ENCODE results near the gene APLNR. TPM values are rescaled to one million over a fixed set of nuclear protein-coding genes. Genes with fewer than 3 reads are reported as not detected.

APLNR gene
- total RNA-seq, 1 experiment from 2014 or later, result not detected

- RAD21 ChIA-PET (ENCODE audit: low non-redundant PET in 1 of 2, low total read pairs in 2 of 2, uncharacterized antibody in 2 of 2, unreplicated experiment in 2 of 2), result no interaction called here
- no peak overlapping the region for H3K4me2 ChIP-seq (ENCODE audit: low read length)
- no peaks in the 10 kb centered on the region for H3K36me3 ChIP-seq (ENCODE audit: control insufficient read depth in 1 of 2, insufficient read depth in 2 of 2, low read length in 2 of 2)
- CTCF ChIA-PET, result interaction anchor here (1.5 kb wide), 1 partner anchor 30 kb away, joined by 5 read pairs; no protein-coding TSS in a partner anchor
- H3K9me3 ChIP-seq (ENCODE audit: control insufficient read depth in 1 of 2, insufficient read depth in 1 of 2, low read depth in 1 of 2, low read length in 2 of 2), result no peaks in the 10 kb centered on the region
- no peaks in the 10 kb centered on the region for H3K27me3 ChIP-seq (ENCODE audit: insufficient read depth, low read length)
- H4K20me1 ChIP-seq (ENCODE audit: insufficient read depth), result no peaks in the 10 kb centered on the region
- H3K4me3 ChIP-seq (replicated peaks in 1 of 2; ENCODE audit: low read depth in 1 of 2, low read length in 2 of 2), result no peak overlapping the region
- BruUV-seq (replicated peaks), result no TSS peak
- H3K79me2 ChIP-seq (ENCODE audit: insufficient read depth, low read length), result no peaks in the 10 kb centered on the region
- POLR2A ChIA-PET, result interaction anchor here (1.1 kb wide), 1 partner anchor 32 kb away, joined by 3 read pairs; no protein-coding TSS in a partner anchor
- H3K4me1 ChIP-seq (ENCODE audit: control insufficient read depth in 1 of 2, insufficient read depth in 2 of 2, low read length in 2 of 2), result peaks cover 9 to 15% of the 10 kb centered on the region in 2 experiments
- no peaks in the 10 kb centered on the region for H3K9me2 ChIP-seq (ENCODE audit: insufficient read depth)
- intact Hi-C loops (cut with micrococcal nuclease), result no loop called here
- no peak overlapping the region for H2AFZ ChIP-seq (ENCODE audit: low read depth, low read length, poor library complexity, severe bottlenecking)
- ATAC-seq (no peak), DNase-seq (ENCODE audit: low read depth, low spot score) (no peak)
- no peak overlapping the region for H3K27ac ChIP-seq (ENCODE audit: low read depth, low read length)
- no peak overlapping the region for H3K9ac ChIP-seq (ENCODE audit: low read length)
- no peak for TF ChIP-seq FOSL1 (IDR thresholded peaks at IDR 0.05; ENCODE audit: low read depth)
- no peak for TF ChIP-seq ATF3 (IDR thresholded peaks at IDR 0.05)
- TF ChIP-seq SP1 (IDR thresholded peaks at IDR 0.05; ENCODE audit: low read depth), result no peak
- no peak for TF ChIP-seq CBX3 (IDR thresholded peaks at IDR 0.05; ENCODE audit: low read depth)
- TF ChIP-seq ZFX (IDR thresholded peaks at IDR 0.05), result no peak
- TF ChIP-seq RAD21 (IDR thresholded peaks at IDR 0.05; ENCODE audit: low read depth), result no peak
- TF ChIP-seq REST (IDR thresholded peaks at IDR 0.05; ENCODE audit: low read depth), result no peak
- TF ChIP-seq EZH2 (IDR thresholded peaks at IDR 0.05), result no peak
- no peak for TF ChIP-seq YY1 (IDR thresholded peaks at IDR 0.05; ENCODE audit: extremely low read depth, insufficient replicate concordance, low read depth, low read length)
- no peak for TF ChIP-seq SRF (IDR thresholded peaks at IDR 0.05; ENCODE audit: low read depth)
- no peak for TF ChIP-seq ELF1 (IDR thresholded peaks at IDR 0.05; ENCODE audit: borderline replicate concordance, low read depth)
- TF ChIP-seq SIN3A (IDR thresholded peaks at IDR 0.05; ENCODE audit: low read depth), result no peak
- TF ChIP-seq EZH2phosphoT487 (IDR thresholded peaks at IDR 0.05; ENCODE audit: borderline replicate concordance), result no peak
- TF ChIP-seq ZBTB33 (IDR thresholded peaks at IDR 0.05; ENCODE audit: extremely low read depth, insufficient replicate concordance, low read length), result no peak
- TF ChIP-seq CEBPB (IDR thresholded peaks at IDR 0.05; ENCODE audit: low read depth), result no peak
- TF ChIP-seq CTCF (IDR thresholded peaks at IDR 0.05 in 2 of 3, conservative IDR thresholded peaks at IDR 0.05 in 1 of 3; ENCODE audit: borderline replicate concordance in 1 of 3, insufficient read depth in 1 of 3, low read depth in 2 of 3, low read length in 2 of 3), result no peak
Measured at GRCh38 chr11:57279116-57279515, 42.1 kb upstream of the APLNR start.

Measured in HCT116 (cell line).